H9 (cell line): ENCODE measurements around the gene VSTM2L. TPM values are rescaled to one million over a fixed set of nuclear protein-coding genes. Genes with fewer than 3 reads are reported as not detected.

Experiments used
- DNase-seq: peaks from one replicate; pipeline ENCODE4 v3.0.0-alpha.2; 2017
- H2AFZ ChIP-seq: one replicate; pipeline ENCODE4 v1.6.1; 2013; ENCODE audit warnings: mild to moderate bottlenecking, low read length, control low read depth, moderate library complexity
- H2AK5ac ChIP-seq: 2 replicates; pipeline ENCODE4 v1.6.1; 2013; ENCODE audit warnings: low read length, control low read depth, mixed read lengths; ENCODE audit not compliant: insufficient read length
- H2BK120ac ChIP-seq: one replicate; pipeline ENCODE4 v1.6.1; 2013; ENCODE audit warnings: low read depth, mild to moderate bottlenecking, low read length, control low read depth, inconsistent platforms; ENCODE audit not compliant: poor library complexity, severe bottlenecking
- H2BK12ac ChIP-seq: 2 replicates; pipeline ENCODE4 v1.6.1; 2013; ENCODE audit warnings: low read length, control low read depth, mixed read lengths, low read depth; ENCODE audit not compliant: insufficient read length
- H2BK15ac ChIP-seq: 2 replicates; pipeline ENCODE4 v1.6.1; 2013; ENCODE audit warnings: low read depth, low read length, control low read depth
- H2BK20ac ChIP-seq: one replicate; pipeline ENCODE4 v1.6.1; 2013; ENCODE audit warnings: low read depth, mild to moderate bottlenecking, low read length, control low read depth, inconsistent platforms; ENCODE audit not compliant: poor library complexity, severe bottlenecking
- H2BK5ac ChIP-seq: 2 replicates; pipeline ENCODE4 v1.6.1; 2013; ENCODE audit warnings: low read length, control low read depth, mixed read lengths; ENCODE audit not compliant: insufficient read length
- H3K14ac ChIP-seq: 2 replicates; pipeline ENCODE4 v1.6.1; 2013; ENCODE audit warnings: low read length, control low read depth; ENCODE audit not compliant: insufficient read depth
- H3K18ac ChIP-seq: 2 replicates; pipeline ENCODE4 v1.6.1; 2013; ENCODE audit warnings: low read depth, mild to moderate bottlenecking, mixed read lengths, low read length, control low read depth; ENCODE audit not compliant: insufficient read length
- H3K23ac ChIP-seq: 2 replicates; pipeline ENCODE4 v1.6.1; 2013; ENCODE audit warnings: low read length, control low read depth, mixed read lengths, low read depth; ENCODE audit not compliant: insufficient read length
- H3K23me2 ChIP-seq: 2 replicates; pipeline ENCODE4 v1.6.1; 2013; ENCODE audit warnings: low read depth, mild to moderate bottlenecking, mixed read lengths, low read length, control low read depth; ENCODE audit not compliant: insufficient read length, poor library complexity, severe bottlenecking
- H3K27ac ChIP-seq: 2 replicates; pipeline ENCODE4 v1.5.1; 2013; ENCODE audit warnings: low read length, control low read depth, mixed read lengths, low read depth; ENCODE audit not compliant: insufficient read length
- H3K27me3 ChIP-seq: 2 replicates; pipeline ENCODE4 v1.6.1; 2013; ENCODE audit warnings: low read length, control low read depth, inconsistent platforms; ENCODE audit not compliant: insufficient read depth
- H3K4ac ChIP-seq: 2 replicates; pipeline ENCODE4 v1.6.1; 2013; ENCODE audit warnings: low read depth, mild to moderate bottlenecking, control low read depth, inconsistent platforms, low read length, moderate library complexity
- H3K4me1 ChIP-seq: 2 replicates; pipeline ENCODE4 v1.6.1; 2013; ENCODE audit warnings: low read length, control low read depth, inconsistent platforms; ENCODE audit not compliant: insufficient read depth
- H3K4me2 ChIP-seq: 2 replicates; pipeline ENCODE4 v1.6.1; 2013; ENCODE audit warnings: low read length, control low read depth, mixed read lengths; ENCODE audit not compliant: insufficient read length, insufficient read depth
- H3K56ac ChIP-seq: 2 replicates; pipeline ENCODE4 v1.6.1; 2013; ENCODE audit warnings: low read depth, mild to moderate bottlenecking, mixed read lengths, low read length, control low read depth; ENCODE audit not compliant: insufficient read length
- H3K79me1 ChIP-seq: 2 replicates; pipeline ENCODE4 v1.6.1; 2013; ENCODE audit warnings: low read depth, mild to moderate bottlenecking, moderate library complexity, low read length, control low read depth, inconsistent platforms; ENCODE audit not compliant: insufficient read depth, poor library complexity, severe bottlenecking
- H3K79me2 ChIP-seq: 2 replicates; pipeline ENCODE4 v1.6.1; 2013; ENCODE audit warnings: low read length, control low read depth, inconsistent platforms; ENCODE audit not compliant: insufficient read depth
- H3K9ac ChIP-seq: 2 replicates; pipeline ENCODE4 v1.6.1; 2013; ENCODE audit warnings: low read length, control low read depth, mixed read lengths; ENCODE audit not compliant: insufficient read length; ENCODE audit errors: extremely low read depth
- H3K9me3 ChIP-seq: one replicate; pipeline ENCODE4 v1.6.1; 2013; ENCODE audit warnings: low read depth, low read length, inconsistent platforms; ENCODE audit not compliant: control insufficient read depth
- H3T11ph ChIP-seq: one replicate; pipeline ENCODE4 v1.6.1; 2013; ENCODE audit warnings: mild to moderate bottlenecking, low read length, control low read depth, inconsistent platforms
- H4K20me1 ChIP-seq: one replicate; pipeline ENCODE4 v1.6.1; 2013; ENCODE audit not compliant: control insufficient read depth, insufficient read length, insufficient read depth
- H4K5ac ChIP-seq: 2 replicates; pipeline ENCODE4 v1.6.1; 2013; ENCODE audit warnings: low read depth, mild to moderate bottlenecking, mixed read lengths, low read length, control low read depth; ENCODE audit not compliant: insufficient read length
- H4K8ac ChIP-seq: replicated peaks from 2 replicates; pipeline ENCODE4 v1.6.1; 2013; ENCODE audit warnings: low read length, control low read depth, mixed read lengths, low read depth; ENCODE audit not compliant: insufficient read length
- H4K91ac ChIP-seq: 2 replicates; pipeline ENCODE4 v1.6.1; 2013; ENCODE audit warnings: low read depth, mild to moderate bottlenecking, moderate library complexity, mixed read lengths, low read length, control low read depth; ENCODE audit not compliant: insufficient read length
- H3K27ac Mint-ChIP-seq, 3 experiments: 2 replicates in 2 of 3; 3 replicates in 1 of 3; pipeline ENCODE4 v1.8.0; 2020 to 2021; ENCODE audit warnings: mixed read lengths in 3 of 3, mild to moderate bottlenecking in 1 of 3, moderate library complexity in 1 of 3
- H3K27me3 Mint-ChIP-seq: 2 replicates; pipeline ENCODE4 v1.8.0; 2021; ENCODE audit warnings: low read depth, mild to moderate bottlenecking, moderate library complexity, mixed read lengths
- H3K36me3 Mint-ChIP-seq, 3 experiments: 2 replicates in 2 of 3; 3 replicates in 1 of 3; pipeline ENCODE4 v1.8.0; 2020 to 2021; ENCODE audit warnings: low read depth in 3 of 3, mixed read lengths in 3 of 3; ENCODE audit not compliant: insufficient read depth in 1 of 3
- H3K4me1 Mint-ChIP-seq, 2 experiments: 2 replicates each; pipeline ENCODE4 v1.8.0; 2020; ENCODE audit warnings: mixed read lengths in 2 of 2
- H3K4me3 Mint-ChIP-seq, 2 experiments: 2 replicates in 1 of 2; 3 replicates in 1 of 2; pipeline ENCODE4 v1.8.0; 2020 to 2021; ENCODE audit warnings: mild to moderate bottlenecking in 2 of 2, mixed read lengths in 2 of 2, moderate library complexity in 1 of 2
- H3K9me3 Mint-ChIP-seq, 2 experiments: 2 replicates in 1 of 2; 3 replicates in 1 of 2; pipeline ENCODE4 v1.8.0; 2020; ENCODE audit warnings: mild to moderate bottlenecking in 2 of 2, mixed read lengths in 2 of 2, moderate library complexity in 1 of 2
- WGBS: extraction: QIAGEN DNeasy Blood & Tissue Kit; methylation state at CpG from one replicate; pipeline ENCODE4 v1.1.7; 2013; ENCODE audit warnings: missing lambda C conversion rate, low lambda C conversion rate, mixed read lengths; ENCODE audit not compliant: insufficient read length; ENCODE audit errors: extremely low coverage; 5-methylcytosine and 5-hydroxymethylcytosine counted together
- total RNA-seq: library from RNA; stranded (reverse); gene quantifications from 2 replicates; pipeline ENCODE4 v1.2.1, GENCODE V29; 2021
- TF ChIP-seq, protein P1 (sequence below): fragments of 200-600 bp; sonication (generic); conservative IDR thresholded peaks from 3 replicates; pipeline ENCODE4 v1.8.0; 2021; ENCODE audit warnings: antibody characterized with exemption, mild to moderate bottlenecking

VSTM2L gene
- total RNA-seq, 1 experiment from 2014 or later = 2.1 TPM

DNA sequence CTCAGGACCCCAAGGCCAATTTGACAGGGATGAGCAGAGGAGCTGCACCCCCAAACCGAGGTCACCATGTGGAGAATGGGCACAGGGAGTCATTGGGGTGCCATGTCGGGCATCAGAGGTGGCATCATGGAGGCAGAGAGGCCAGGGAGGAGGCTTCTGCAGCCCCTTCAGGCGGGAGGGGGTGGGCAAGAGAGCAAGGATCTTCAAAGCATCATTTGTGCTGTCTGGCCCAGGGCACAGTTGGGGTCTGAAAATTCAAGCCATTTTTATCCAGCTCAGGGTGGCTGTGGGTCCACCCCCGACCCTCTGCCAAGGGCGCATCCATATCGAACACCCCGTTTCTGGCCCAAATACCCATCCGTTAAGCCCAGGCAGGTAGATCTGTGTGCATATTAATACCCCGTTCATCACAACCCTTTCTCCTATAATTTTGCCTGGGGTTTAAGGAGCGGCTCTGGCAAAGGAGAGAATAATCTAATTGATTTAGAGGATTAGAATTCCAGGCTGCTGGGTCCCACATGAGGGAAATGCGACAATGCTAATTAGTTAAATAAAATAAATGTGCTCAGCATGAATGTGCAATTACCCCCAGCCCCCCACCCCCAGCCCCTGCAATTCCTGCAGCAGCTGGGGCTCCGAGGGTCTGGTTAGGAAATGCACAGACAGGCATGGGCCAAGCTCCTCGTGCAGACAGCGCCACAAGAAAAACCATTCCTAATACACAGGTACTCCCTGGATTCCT lies 31.9 kb downstream of the VSTM2L start:
- no peaks in the 10 kb centered on the region; the same call in none of the 2 replicates for H3K27me3 Mint-ChIP-seq
- Histone ChIP-seq H3K4me2 (no peak overlapping the region), H2BK15ac (no peak overlapping the region), H3K4me1 (peaks cover 2% of the 10 kb centered on the region; the same call in 1 of the 2 replicates), H3K18ac (no peak overlapping the region), H3K27ac (no peak overlapping the region), H3K4ac (no peak overlapping the region), H3K23ac (no peak overlapping the region), H3K79me2 (no peaks in the 10 kb centered on the region), H3K56ac (no peak overlapping the region), H2BK5ac (no peak overlapping the region), H4K5ac (no peak overlapping the region), H4K91ac (no peak overlapping the region), H3K9me3 (no peaks in the 10 kb centered on the region), H4K8ac (no peak overlapping the region), H4K20me1 (no peaks in the 10 kb centered on the region), H3T11ph (no peak overlapping the region), H3K14ac (no peak overlapping the region), H3K79me1 (no peaks in the 10 kb centered on the region), H2AK5ac (no peak overlapping the region), H3K9ac (no peak overlapping the region), H3K23me2 (no peaks in the 10 kb centered on the region), H3K27me3 (no peaks in the 10 kb centered on the region), H2AFZ (no peak overlapping the region), H2BK20ac (no peak overlapping the region), H2BK120ac (no peak overlapping the region), H2BK12ac (no peak overlapping the region)
- TF ChIP-seq, protein P1, sequence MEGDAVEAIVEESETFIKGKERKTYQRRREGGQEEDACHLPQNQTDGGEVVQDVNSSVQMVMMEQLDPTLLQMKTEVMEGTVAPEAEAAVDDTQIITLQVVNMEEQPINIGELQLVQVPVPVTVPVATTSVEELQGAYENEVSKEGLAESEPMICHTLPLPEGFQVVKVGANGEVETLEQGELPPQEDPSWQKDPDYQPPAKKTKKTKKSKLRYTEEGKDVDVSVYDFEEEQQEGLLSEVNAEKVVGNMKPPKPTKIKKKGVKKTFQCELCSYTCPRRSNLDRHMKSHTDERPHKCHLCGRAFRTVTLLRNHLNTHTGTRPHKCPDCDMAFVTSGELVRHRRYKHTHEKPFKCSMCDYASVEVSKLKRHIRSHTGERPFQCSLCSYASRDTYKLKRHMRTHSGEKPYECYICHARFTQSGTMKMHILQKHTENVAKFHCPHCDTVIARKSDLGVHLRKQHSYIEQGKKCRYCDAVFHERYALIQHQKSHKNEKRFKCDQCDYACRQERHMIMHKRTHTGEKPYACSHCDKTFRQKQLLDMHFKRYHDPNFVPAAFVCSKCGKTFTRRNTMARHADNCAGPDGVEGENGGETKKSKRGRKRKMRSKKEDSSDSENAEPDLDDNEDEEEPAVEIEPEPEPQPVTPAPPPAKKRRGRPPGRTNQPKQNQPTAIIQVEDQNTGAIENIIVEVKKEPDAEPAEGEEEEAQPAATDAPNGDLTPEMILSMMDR = no peak
- no peaks in the 10 kb centered on the region for H3K36me3 Mint-ChIP-seq
- H3K27ac Mint-ChIP-seq = peak overlapping the region in 1 of 3 experiments; percentile 28; a peak in 1 of 7 replicates
- no peak overlapping the region for H3K4me3 Mint-ChIP-seq
- no peak for DNase-seq
- WGBS = no CpG with 5 or more reads among the region's 14 CpGs
- H3K4me1 Mint-ChIP-seq = peaks cover 19 to 47% of the 10 kb centered on the region in 2 experiments
- H3K9me3 Mint-ChIP-seq = no peaks in the 10 kb centered on the region
